ENCODE results near the gene TMEM207.
"Not testable (repeated sequence)": the region's sequence is repeated elsewhere in the genome, so short reads cannot be mapped to it uniquely, and the experiment has no call there.

Gene TMEM207

DNA sequence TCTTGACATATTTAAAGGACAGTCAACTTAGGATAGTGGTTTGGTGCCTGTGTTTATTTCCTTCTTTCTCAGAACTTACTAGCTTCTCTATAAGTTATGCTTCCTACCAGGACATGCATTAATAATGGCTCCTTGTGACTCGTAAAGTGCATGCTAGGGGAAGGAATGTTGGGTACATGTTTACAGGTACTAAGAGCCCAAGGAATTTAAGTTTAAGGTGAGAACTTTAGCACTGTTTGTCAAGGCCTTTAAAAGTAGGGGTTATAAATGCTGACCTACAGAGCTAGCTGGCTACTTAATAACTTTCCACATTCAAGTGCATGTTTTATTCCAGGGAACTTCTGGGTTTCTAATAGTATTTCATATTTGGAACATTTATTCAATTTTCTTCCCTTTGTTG is at the start of gene TMEM207:
TMEM207 (minus strand) TSS at position 101 of the 400 bp plus-strand sequence; CDS start at position 9, 92 bp downstream.
- no peak for DNase-seq (ENCODE audit: low read depth)

DNA sequence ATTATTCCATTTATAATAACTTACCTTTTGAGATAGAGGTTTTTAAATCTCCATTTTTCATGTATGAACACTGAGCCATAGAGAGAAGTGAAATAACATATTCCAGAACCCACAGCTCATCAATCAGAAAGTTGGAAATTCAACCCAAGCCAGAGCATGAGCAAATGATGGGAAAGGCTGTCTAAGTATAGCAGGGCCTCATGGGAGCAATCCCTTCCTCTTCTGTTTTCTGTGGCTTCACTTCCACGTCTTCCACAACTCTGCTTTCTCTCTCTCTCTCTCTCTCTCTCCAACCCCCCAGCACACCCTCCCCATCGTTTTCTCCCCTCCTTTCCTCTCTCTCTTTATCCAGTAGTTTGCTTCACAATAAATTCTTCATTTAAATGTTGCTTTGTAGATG is 49.4 kb upstream of the TMEM207 start:
- DNase-seq (ENCODE audit: low read depth), result no peak

DNA sequence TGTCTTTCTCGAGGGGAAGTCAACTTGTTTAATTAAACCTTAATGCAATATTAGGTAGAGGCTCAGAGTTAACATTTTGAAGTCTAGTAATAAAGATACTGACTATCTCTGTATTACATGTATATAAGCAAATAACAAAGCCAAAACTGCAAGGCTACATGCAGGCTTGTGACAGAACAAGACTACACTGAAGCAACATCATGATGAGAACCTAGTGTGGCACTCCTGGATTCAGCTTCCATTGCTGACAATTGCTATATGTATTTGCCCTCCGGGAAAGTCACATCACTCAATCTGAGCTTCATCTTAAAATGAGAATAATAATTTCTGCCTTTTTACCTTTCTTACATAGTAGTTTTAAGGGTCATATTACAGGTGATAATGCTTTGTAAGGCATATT is 48.6 kb upstream of the TMEM207 start:
- DNase-seq (ENCODE audit: low read depth), result no peak

DNA sequence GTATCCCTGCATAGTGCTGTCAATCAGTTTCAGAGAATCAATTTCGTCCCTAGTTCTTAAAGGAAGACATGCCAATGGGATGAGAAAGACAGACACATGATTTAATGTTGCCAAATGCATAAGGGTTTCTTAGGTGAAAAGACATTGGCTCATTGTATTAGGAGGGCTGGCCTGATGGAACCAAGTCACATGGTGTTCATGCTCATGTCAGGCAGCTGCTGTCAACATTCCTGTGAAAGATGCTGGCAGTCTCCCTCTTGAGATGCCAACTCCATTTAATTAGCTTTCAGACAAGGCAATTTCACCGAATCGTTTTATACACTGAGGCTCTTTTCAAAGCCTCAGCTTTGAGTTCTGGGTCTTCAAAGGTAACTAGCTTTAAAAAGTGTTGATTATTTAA is 48.1 kb upstream of the TMEM207 start:
- no peak for DNase-seq (ENCODE audit: low read depth)

DNA sequence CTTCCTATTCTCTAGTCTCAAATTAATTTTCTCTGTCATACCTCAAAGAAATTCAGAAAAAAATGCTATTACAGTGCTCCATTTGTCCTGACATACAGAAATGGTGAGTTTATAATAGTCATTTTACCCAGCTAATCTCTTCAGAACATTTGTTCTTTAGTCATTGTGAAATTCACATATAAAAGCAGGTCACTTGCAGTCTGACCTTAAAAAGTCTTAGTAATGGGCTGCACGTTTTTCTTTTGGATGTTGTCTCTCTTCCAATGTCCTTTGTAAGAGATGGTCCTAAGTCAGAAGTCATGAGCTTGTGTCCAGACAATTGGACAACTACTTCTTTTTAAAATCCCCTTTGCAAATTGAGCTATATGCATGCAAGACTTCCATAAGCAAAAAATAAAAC is 47.2 kb upstream of the TMEM207 start:
- DNase-seq (ENCODE audit: low read depth), result no peak

DNA sequence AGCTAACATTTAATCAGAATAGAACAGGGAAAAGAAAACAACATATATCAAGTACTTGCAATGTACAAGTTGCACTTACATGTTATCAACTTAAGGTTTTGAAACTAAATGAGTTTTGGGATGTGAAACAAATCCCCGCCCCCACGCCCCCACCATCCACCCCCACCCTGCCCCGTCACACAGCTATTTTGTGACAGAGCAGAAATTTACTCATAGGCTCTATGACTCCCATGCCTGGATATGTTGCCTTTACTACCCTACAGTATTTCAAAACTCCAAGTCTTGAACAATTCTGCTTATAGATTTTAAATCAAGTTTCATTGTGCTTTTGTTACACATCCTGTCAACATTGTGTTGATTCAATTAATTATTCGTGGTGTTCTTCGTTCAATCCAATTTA is 46.1 kb upstream of the TMEM207 start:
- DNase-seq (ENCODE audit: low read depth), result no peak

DNA sequence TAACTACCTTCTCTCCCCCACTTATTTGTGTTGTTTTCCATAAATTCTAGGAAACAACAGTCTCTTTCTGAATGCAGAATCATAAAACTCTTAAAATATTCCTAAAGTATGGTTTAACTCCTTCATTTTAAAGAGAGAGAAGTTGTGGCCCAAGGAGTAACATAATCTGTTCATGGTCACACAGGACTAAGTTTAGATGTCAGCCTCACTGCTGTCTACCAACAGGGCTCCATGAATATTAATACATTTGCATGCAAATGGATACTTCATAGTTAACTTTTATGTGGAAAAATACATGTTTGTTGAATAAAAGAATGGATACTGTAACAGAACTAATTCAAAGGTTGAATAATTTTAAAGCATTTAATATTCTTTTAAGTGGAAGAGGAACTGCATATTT is 45.7 kb upstream of the TMEM207 start:
- no peak for DNase-seq (ENCODE audit: low read depth)

DNA sequence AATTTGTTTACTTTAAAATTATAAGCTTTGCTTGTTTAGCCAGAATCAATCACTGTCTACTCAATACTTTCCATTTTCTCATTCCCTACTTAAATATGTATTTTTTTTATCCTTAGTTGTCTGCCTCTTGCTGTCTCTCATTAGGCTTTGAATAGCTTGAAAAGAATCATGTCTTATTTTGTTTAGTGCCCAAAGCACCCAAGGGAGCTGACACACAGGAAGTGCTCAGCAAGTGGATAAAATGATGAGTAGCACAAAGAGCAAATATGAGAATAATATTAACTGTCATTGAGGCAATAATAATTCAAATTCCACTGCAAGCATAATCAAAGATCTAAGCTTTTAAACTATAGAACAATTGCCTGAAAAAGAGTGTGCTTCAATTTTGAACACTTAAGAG is 45.2 kb upstream of the TMEM207 start:
- DNase-seq (ENCODE audit: low read depth), result no peak

DNA sequence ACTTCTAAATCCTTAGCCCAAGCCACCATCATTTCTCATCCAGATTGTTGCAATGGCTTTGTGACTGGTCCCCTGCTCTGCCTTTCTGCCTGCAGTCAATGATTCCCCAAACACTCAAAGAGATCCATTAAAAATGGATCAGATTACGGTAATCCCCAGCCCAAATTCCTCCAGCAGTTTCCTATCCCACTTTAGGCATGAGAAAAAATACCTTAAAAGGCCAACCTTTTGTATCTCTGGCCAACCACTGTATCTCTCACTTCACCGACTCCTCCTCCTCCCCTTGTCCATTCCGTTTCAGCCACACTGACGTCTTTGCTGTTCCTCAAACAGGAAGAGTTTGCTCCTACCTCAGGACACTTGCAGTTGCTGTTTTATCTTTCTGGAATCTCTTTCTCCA is 43.3 kb upstream of the TMEM207 start:
- DNase-seq (ENCODE audit: low read depth), result no peak

DNA sequence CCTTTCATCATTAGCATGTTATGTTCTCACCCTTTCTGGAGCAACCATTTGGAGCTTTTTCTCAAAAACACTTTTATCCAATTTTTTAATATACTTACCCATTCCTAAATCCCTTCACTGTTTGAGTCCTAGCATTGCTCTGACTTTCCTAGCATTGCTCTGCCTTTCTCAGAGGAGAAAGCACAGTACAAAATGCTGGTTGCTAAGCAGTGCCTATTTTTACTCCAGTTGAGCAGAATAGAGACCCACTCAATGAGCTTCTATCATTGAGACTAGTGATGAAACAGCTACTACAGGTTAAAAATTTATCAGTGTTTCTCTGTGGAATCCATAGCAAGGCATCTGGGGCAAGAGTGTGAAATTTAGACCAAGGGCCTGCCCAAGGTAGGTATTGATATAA is 42.4 kb upstream of the TMEM207 start:
- no peak for DNase-seq (ENCODE audit: low read depth)

DNA sequence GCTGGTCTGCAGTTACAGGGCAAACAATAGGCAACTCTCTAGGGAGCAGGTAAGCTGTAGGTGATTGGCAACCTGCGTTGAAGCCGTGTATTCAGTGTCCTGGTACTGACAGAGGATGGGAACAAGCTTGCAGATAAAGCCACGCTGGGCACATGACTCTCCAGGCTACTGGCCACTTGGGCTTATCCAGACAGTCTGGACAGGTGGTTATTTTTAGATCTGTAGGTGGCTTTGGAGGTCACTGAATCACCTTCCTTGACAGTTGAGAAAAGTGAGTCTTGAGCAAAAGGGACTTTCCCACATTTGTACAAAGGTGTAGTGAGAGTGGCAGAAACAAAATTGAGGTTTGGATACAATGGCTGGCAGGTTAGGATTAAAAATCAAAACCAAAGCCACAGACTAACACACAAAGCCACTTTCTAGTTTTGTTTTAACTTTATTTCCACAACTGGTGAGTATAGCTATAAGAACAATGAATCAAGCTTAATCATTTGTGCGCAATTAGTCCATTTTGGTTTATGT is 41.9 kb upstream of the TMEM207 start:
- DNase-seq (ENCODE audit: low read depth), result no peak

DNA sequence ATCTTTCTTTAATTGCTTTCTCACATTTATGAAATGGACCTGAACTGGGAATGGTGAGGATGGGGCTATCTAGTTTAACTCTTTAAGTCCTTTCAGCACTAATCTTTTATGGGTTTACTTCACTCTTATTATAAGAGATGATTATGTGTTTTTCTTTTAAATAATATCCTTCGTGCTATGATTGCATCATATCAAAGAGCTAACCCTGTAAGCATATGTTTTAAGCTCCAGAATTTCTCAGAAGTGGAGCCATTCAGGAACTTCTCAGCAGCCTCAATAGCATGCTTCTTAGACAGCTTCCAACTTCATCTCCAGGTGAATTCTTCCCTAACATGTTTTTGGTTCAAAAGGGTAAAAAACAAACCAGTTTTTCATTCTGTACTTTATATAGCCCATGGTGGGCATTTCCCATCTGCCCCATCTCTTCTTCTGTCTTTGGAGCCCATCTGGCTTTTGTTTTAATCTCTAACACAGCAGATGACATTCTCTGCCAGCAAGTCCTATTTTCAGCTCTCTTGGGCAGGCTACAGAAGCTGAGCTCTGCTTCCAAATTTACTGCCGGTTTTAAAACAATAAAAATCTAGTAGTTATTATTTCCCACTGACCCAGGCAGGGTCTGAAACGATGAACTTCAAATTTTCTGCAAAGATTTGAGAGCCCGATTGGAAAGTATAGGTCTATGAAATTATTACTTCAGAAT is 37.4 kb upstream of the TMEM207 start:
- no peak for DNase-seq (ENCODE audit: low read depth)

DNA sequence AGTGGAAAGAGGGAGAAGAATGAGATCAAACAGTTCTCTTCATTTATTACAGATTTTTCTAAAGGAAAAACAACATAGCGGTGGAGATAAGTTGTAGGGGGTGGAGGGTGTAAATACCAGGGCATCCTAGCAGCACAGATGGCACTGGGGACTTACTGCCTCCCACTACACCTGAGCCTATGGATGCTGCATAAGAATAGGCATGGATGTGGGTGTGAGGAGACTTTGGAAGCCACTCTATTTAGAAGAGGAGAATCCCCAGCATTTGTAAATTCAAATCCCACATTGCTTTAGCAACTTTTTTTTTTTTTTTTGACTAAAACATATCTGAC is 36.8 kb upstream of the TMEM207 start:
- no peak for DNase-seq (ENCODE audit: low read depth)

DNA sequence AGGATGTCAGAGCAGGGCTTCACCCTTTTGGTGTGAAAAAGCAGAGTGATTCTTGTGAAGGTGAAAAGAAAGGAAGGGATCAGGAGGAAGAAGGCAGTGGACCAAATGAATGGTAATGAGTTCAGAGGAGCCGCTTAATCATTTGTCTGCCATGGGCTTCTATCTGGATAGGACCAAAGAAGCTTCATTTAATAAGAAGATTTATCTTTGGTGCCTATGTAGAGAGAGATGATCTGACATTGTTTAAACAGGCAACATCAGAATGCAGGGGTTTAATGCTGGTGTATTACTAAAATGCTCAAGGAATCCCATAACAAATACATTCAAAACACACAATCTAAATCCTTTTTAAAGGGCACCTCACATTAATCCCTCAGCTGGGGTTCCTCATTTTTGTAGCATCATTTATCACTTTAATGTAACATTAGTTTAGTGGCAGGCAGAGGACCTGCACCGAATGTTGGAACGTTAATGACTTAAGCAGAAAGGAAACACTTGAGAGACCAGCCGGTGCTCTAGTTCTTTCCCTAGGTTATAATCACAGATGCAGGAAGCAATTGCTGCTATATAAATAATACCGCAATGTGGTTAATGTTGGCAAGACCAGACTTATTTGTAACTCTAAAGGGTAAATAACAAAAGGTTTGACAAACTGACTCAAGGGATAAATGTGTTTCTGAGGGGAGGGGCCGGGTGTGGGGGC is 36.3 kb upstream of the TMEM207 start:
- DNase-seq (ENCODE audit: low read depth), result no peak

DNA sequence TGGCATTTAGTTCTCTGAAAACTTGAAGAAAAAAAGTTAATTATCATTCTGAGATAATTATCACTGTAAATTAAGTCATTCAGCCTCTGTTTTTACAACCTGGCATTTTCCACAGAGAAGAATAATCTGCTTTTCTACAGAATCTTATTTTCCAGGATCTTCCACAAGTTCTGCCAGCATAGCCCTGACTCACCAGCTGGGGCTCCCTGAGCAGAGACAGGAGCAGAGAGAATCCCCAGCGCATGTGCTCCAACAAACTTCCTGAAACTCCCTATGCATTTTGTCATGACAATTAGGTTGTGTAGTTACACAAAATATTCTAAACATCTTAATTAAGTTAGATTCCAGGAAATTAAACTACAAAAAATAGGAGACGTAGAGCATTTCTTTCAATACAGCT is 32.1 kb upstream of the TMEM207 start:
- DNase-seq (ENCODE audit: low read depth), result no peak

DNA sequence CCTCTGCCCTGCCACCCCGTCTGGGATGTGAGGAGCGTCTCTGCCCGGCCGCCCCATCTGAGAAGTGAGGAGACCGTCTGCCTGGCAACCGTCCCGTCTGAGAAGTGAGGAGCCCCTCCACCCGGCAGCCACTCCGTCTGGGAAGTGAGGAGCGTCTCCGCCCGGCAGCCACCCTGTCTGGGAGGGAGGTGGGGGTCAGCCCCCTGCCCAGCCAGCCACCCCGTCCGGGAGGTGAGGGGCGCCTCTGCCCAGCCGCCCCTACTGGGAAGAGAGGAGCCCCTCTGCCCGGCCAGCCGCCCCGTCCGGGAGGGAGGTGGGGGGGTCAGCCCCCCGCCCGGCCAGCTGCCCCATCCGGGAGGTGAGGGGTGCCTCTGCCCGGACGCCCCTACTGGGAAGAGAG is 23.6 kb upstream of the TMEM207 start:
- DNase-seq (ENCODE audit: low read depth), result not testable (repeated sequence)

DNA sequence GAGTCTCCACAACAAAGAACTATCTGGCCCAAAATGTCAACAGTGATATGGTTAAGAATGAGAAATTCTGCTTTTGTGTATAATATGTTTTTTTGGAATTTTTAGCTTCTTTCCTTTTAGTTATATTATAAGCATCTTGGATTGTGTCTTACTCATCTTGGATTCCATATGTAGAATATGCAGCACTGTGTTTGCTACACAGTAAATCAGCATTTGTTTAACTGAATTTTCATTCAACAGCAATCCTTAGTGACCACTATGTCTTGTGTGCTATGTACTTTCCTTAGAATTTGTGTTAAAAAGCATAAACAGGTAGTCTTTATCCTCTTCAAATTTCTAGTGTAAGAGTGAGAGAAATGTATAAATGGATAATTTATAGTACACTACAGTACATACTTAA is 18.2 kb upstream of the TMEM207 start:
- DNase-seq (ENCODE audit: low read depth), result no peak

DNA sequence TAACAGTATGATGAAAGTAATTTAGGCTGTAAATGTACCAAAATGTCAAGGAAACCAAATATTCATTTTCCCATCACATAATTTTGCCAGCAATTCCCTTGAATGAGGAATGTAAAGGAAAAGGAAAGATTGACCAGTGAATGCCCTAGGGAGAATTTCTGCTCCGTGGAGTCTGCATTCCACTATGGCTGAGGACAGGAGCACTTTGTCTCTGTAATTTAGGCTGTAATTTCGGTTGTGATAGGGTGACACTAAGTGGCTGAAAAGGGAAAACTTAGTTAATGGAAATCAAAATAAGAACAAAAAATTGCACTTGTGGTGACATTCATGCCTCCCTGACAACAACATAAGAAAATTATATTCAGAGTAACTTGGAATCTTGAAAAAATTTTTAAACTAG is 8.3 kb upstream of the TMEM207 start:
- no peak for DNase-seq (ENCODE audit: low read depth)

DNA sequence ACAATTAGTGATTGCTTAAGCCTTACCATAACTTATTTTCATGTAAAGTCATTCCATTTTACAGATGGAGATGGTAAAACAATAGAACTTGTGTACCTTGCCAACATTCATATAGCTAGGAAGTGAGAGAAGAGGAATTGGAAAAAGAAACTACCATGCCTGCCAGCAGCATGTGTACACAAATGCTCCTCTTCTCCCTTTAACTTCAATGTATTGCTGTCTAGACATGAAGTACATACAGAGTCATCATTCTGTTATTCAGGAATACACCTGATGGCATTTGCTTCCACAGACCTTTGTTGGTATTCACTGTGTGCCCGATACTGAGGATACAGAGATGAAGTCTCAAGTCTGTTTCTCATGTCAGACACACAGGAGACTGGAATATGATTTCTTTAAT is 7.1 kb upstream of the TMEM207 start:
- no peak for DNase-seq (ENCODE audit: low read depth)

DNA sequence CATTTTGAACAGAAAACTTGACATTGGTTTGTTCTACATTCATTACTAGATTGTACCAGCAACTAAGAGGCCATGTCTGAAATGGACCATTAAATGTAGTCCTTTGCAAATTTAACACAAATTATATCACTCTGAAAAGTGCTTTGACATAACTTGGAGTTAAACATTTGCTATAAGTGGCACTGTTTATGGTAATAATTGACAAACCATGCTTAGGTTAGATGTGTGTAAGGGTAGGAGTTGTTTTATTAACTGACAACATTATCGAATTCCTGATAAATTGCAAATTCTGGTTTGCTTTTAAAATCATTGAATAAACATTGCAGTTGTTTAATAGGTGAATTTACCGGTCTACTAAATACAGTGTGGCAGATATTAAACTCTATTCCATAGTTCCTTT is 6.1 kb upstream of the TMEM207 start:
- DNase-seq (ENCODE audit: low read depth), result no peak

DNA sequence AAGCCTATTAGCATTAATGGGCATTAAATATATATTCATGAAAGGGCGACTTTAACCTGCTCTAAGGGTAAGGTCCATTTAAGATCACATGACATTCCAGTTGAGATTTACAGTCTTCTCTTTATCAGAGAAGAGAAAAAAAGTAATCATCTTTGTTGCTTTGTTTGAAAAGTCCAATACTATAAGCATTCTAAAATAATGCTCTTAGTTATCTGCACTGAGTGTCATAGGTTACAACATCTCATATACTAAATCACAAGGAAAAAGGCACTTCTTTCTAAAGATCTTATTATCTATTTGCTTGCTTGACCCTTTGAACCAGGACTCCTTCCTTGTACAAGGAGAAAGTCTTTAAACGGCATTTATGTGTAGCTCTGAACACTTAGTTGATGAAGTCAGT is 1.4 kb downstream of the TMEM207 start:
- no peak for DNase-seq (ENCODE audit: low read depth)

DNA sequence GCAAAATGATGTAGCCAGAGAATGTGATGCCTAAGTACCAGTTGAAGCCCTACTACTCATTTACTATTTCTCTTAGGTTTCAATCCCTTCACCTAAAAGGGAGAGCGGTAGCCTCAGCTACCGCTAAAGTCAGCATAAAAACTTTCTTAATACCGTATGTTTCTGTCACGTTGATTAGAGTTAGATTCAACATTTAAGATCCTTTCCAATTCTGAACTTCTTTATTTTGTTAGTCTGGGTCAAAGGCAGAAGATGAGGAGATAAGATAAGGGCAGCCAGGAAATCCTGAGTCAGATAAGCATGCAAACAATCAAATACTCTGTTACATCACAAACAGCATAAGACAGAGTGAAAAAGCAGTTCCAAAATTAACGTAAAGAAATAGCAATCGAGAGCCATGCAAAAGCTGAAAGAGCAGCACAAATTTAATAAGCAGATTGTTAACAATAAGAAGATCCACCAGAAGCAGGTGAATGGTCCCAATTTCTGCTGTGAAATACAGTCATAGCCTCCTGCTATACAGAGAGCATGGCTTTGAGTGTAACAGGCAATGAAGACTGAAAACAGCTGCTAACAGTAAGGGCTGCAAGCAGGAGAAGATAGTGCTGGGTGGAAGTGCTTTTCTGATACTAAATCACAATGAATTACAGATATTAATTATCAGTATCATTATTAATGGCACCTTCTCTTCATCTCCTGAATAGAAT is 3.0 kb downstream of the TMEM207 start:
- DNase-seq (ENCODE audit: low read depth), result peak; percentile 30

DNA sequence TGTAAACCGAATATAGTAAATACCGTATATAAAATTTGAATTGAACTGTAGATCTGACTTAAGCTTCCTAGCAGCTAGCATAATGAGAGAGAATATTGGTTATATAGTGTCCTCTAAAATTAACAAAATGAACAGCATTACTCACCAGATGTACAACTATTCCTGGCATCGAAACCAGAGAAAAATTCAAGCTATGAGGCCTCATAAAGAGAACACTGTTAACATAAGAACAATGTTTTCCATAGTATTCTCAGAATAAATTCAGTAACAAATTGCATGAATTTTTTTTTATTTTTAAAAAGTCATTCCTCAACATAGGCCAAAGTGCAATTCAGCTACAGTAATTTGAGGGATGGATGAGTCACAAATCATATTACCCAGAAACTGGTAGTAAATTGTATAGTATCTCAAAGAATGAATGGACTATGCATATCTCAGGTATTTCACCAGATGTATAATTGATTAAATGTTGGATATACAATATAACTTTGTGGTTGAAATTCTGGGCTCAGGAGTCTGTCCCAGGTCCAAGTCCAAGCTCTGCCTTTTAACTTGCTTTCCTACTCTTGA is 5.0 kb downstream of the TMEM207 start:
- no peak for DNase-seq (ENCODE audit: low read depth)
